Spleen (tissue), 7 donors: ENCODE results near the gene UGT1A4.

Source experiments
- CTCF ChIP-seq, 11 experiments: fragments of 200-600 bp in 7 of 11; fragments of 450-650 bp in 4 of 11; sonication (generic) in 4 of 11; IDR thresholded peaks in 8 of 11; conservative IDR thresholded peaks in 3 of 11; 1 replicate in 7 of 11; 2 replicates in 4 of 11; pipeline versions ENCODE4 v1.4.0 to v1.8.0; 2016 to 2021; ENCODE audit warnings: antibody characterized with exemption in 11 of 11, inconsistent platforms in 4 of 11, mild to moderate bottlenecking in 1 of 11
- POLR2A ChIP-seq, 3 donors: fragments of 450-650 bp; IDR thresholded peaks; one replicate each; pipeline ENCODE4 v1.5.1; 2017; ENCODE audit warnings: antibody characterized with exemption in 3 of 3, mild to moderate bottlenecking in 1 of 3
- donor health status: DM: no; HTN: no; CAD: no; lungs with moderate emphysema.
- donor health status: DM: no; HTN: no; CAD: no.
- donor health status: DM: no; HTN: no; CAD: no.

- no peak for TF ChIP-seq CTCF (IDR thresholded peaks at IDR 0.05 in 8 of 11, conservative IDR thresholded peaks at IDR 0.05 in 3 of 11)
- TF ChIP-seq POLR2A (IDR thresholded peaks at IDR 0.05), result no peak
Observed at GRCh38 chr2:233807215-233807865, 88.8 kb downstream of the UGT1A4 start.
